Cardiac septum (tissue), 1 donor: ENCODE measurements around the gene SAMD14. TPM values are rescaled to one million over a fixed set of nuclear protein-coding genes. Genes with fewer than 3 reads are reported as not detected.

Experiments
- DNase-seq: peaks from one replicate; pipeline ENCODE4 v3.0.0-alpha.2; 2020; ENCODE audit warnings: low spot score
- intact Hi-C: fragments of 100-400 bp; cut with DNase I; formaldehyde crosslinking; loops from one replicate; pipeline ENCODE4 v1.14.0; 2022
- total RNA-seq: library from RNA; stranded (reverse); fragmentation: NEBNext Ultra II Directional; extraction: Animal tissue kit (Norgen Biotek cat#: 25700); gene quantifications from one replicate; pipeline ENCODE4 v1.2.1, GENCODE V29; 2021
- donor health status: DM: no; HTN: no; CAD: no.

SAMD14 gene
- total RNA-seq, 1 donor from 2014 or later = 4.4 TPM

GRCh38 chr17:50165867-50166517, 36.0 kb upstream of the SAMD14 start, which contains the start of gene SGCA:
SGCA (plus strand) TSS chr17:50166005; CDS start chr17:50166041, 36 bp downstream.
- DNase-seq = no peak

DNA sequence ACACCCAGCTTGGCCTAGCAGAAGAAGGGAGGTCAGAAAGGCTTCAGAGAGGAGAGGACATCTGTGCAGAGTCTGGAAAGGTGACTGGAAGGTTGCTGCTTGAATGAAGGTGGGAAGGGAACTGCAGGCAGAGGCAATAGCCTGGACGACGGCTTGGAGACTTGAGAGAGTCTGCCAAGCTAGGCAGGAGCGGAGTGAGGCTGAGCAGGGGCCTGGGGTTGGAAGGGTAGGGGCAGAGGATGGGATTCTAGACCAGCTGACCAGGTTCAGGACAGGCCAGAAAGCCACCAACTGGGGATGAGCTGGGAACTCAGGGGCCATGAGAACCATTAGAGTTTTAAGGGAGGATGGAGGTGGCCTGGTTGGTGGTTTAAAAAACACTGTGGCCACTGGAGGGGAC, 35.5 kb upstream of the SAMD14 start:
- intact Hi-C loops = loop anchor here (2.0 kb wide), 1 partner anchor 15 kb away; the partner anchor contains the start of gene PPP1R9B
- no peak for DNase-seq

More at GRCh38 chr17:50165867-50166517, 36.0 kb upstream of the SAMD14 start, which contains the start of gene SGCA:
- intact Hi-C loops = loop anchor here (2.0 kb wide), 1 partner anchor 15 kb away; the partner anchor contains the start of gene PPP1R9B

DNA sequence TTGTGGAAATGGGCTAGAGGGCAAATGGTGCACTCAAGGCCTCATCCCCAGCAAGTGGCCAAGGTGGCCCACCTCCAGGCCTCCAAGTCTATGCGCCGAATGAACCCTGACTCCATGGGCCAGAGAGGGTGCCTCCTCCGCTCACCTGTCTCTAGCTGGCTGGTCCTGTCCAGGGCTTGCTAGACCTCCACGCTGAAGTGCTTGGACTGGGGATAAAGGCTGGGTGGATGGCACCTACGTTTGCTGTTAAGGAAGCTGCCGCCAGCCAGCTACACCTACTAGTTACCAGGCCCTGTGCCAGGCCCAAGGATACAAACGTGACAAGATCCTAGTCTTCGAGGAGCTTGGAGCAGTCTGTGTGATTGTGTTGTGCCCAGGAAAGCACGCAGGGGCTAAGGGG, 35.1 kb upstream of the SAMD14 start:
- intact Hi-C loops = loop anchor here (2.0 kb wide), 1 partner anchor 14 kb away; the partner anchor contains the start of gene PPP1R9B
- no peak for DNase-seq

GRCh38 chr17:50164697-50164988, 34.7 kb upstream of the SAMD14 start:
- DNase-seq = no peak
- intact Hi-C loops = loop anchor here (2.0 to 5.0 kb wide), 2 partner anchors 14 to 47 kb away; partner anchors contain the start of gene PPP1R9B

DNA sequence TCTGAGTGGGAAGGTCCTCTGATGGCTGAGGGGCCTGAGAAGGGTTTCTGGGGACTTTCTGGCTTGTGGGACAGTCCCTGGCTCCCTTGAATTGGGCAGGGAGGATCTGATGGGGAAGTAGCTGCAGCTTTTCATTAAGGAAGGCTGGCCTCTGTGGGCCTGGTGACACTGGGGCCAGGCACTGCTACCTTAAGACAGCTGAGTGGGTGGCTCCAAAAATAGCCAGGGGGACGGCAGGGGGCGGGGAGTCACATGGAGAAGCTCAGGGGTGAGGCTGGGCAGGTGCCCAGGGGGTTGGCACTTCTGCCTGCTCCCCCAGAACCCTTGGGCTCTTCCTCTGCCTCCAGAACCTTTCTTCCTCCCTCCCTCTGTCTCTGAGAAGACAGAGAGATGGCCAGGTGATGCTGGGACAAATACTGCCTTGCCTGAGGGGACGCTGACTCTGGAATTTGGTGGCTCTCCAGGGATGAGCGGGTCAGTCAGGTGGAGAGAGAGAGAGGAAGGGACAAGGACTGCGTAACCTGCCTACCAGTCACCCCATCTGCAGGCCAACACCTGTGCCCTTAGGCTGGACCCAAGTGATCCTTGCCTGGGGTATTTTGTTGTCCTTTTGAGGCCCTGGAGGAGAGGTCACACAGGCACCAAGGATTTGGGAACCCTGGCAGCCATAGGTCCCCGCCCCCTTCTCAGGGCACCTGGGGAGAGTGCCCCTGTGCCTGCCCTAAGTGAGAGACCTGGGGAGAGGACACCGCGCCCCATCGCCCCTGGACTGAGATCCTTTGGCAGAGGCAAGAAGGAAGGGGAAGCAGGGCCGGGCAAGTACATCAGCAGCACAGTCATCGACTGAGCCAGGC, 34.1 kb upstream of the SAMD14 start:
- intact Hi-C loops = loop anchor here (2.0 to 5.0 kb wide), 2 partner anchors 13 to 47 kb away; partner anchors contain the start of gene PPP1R9B
- peak; percentile 87 for DNase-seq

DNA sequence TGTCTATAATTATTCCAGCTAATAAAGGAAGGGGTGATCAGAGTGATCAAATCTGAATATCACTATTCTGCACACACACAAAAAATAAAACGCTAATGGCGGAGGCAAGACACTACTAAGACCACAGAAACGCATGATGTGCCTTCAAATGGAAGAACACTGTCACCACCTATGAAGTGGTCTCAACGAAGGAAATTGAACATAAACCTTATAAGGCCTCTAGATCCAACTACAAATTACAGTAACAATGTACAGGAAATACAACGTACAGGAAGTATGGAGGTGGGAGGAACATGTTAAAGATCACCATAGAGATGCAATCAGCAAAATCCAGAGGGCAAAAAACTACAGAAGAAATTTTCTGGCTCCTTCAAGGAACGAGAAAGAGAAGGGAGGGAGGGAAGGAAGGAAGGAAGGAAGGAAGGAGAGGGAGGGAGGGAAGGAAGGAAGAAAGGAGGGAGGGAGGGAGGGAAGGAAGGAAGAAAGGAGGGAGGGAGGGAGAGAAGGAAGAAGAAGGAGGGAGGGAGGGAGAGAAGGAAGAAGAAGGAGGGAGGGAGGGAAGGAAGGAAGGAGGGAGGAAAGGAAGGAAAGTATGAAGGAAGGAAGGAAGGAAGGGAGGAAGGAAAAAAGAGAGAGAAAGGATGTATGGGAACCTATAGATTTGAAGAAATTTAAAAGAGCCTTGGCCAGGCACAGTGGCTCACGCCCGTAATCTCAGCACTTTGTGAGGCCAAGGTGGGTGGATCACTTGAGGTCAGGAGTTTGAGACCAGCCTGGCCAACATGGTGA, 32.7 kb upstream of the SAMD14 start:
- DNase-seq = no peak
- intact Hi-C loops = loop anchor here (5.0 kb wide), 1 partner anchor 45 kb away; no protein-coding TSS in a partner anchor

- intact Hi-C loops = loop anchor here (2.0 to 5.0 kb wide), 3 partner anchors 21 to 67 kb away; partner anchors contain the start of gene PDK2
- no peak for DNase-seq
Measured at GRCh38 chr17:50161911-50162288, 31.9 kb upstream of the SAMD14 start.

DNA sequence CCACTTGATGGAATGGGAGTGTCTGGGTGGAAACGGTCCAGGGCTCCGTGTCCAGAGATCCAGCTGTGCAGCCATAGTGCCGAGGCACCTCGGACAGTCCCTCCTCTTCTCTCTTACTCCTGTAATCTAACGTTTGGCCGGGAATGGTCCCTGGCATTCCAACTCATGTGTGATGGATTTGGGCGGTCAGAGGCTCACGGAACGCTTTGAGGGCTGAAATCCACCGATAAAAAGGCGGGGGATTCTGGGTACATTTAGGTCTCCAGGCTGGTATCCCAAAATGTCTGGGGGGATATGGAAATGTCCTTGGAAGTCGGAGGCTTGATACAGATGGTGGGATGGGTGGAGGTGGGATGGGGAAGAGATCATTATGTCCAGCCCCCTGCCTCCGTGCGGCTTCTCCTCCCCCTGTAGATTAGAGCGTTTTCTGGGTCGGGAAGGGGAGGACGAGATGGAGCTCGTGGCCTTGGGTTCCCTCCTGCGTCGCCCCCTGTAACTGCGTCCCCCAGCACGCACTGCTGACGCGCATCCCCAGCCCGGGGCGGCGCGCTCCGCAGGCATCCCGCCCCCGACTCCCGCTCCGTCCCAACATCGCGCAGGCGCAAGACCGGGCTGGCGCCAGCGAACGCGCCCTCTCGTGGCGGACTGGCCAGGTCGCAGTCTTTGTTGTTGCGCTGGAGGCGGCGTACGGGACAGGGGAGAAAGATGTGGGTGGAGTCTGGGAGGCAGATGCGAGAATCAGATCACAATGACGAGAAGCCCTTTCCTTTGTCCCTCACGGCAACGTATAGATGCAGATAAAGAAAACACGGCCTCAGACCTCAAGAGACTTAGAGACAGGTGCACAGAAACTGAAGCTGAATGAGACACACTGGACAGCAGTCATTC, 31.3 kb upstream of the SAMD14 start:
- DNase-seq = peak; percentile 98
- intact Hi-C loops = loop anchor here (2.0 to 5.0 kb wide), 3 partner anchors 20 to 66 kb away; partner anchors contain the start of gene PDK2

- no peak for DNase-seq
- intact Hi-C loops = no loop called here
Measured at GRCh38 chr17:50157891-50158290, 27.9 kb upstream of the SAMD14 start.

- DNase-seq = no peak
- intact Hi-C loops = no loop called here
Measured at GRCh38 chr17:50155115-50155819, 25.3 kb upstream of the SAMD14 start.

GRCh38 chr17:50154604-50155003, 24.6 kb upstream of the SAMD14 start:
- intact Hi-C loops = no loop called here
- no peak for DNase-seq

GRCh38 chr17:50153650-50154575, 24.0 kb upstream of the SAMD14 start:
- intact Hi-C loops = no loop called here

GRCh38 chr17:50152736-50153135, 22.8 kb upstream of the SAMD14 start:
- intact Hi-C loops = no loop called here

More at GRCh38 chr17:50153650-50154575, 24.0 kb upstream of the SAMD14 start:
- DNase-seq = no peak

DNA sequence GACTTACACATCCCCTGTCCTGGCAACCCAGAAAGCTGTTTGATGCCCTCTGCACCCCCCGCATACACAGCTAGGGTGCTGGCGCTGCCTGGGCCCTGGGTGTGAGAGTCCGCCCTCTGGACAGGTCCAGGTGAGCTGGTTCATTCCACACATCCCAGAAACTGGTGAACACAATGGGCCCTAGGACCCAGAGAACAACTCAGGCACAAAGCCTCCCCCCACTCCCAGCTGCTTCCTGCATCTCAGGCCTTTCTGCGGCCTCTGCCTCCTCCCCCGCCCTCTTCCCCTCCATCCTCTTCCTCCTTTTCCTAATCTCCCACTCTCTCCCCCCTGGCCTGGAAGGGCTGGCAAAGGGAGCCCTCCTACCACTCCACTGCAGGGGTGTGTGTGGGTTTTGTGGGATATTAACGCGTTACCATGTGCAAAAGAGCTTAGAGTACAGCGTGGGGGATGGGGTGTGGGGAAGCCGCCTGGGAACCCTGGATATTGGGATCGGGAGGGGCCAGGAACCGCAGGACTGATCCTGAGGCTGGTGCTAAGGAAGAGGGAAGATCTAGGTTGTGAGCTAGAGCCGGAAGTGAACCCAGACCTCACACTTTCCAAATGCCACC, 22.1 kb upstream of the SAMD14 start:
- intact Hi-C loops = loop anchor here (2.0 kb wide), 1 partner anchor 13 kb away; no protein-coding TSS in a partner anchor
- peak; percentile 94 for DNase-seq

More at GRCh38 chr17:50152736-50153135, 22.8 kb upstream of the SAMD14 start:
- DNase-seq = no peak

GRCh38 chr17:50151041-50151936, 21.3 kb upstream of the SAMD14 start:
- DNase-seq = peak; percentile 97
- intact Hi-C loops = loop anchor here (2.0 kb wide), 1 partner anchor 14 kb away; no protein-coding TSS in a partner anchor
